GM19397 (cell line): ENCODE measurements around the gene CDKN1A.
"Not testable (repeated sequence)": the region's sequence is repeated elsewhere in the genome, so short reads cannot be mapped to it uniquely, and the experiment has no call there.

Experiments used
- ATAC-seq: cut with Tn5 transposase; IDR thresholded peaks from one replicate; pipeline ENCODE4 v1.9.1; 2021; ENCODE audit warnings: mild to moderate bottlenecking, moderate library complexity; ENCODE audit not compliant: unreplicated experiment

The CDKN1A gene

GRCh38 chr6:36694616-36695015, 16.1 kb downstream of the CDKN1A start:
- no peak for ATAC-seq

DNA sequence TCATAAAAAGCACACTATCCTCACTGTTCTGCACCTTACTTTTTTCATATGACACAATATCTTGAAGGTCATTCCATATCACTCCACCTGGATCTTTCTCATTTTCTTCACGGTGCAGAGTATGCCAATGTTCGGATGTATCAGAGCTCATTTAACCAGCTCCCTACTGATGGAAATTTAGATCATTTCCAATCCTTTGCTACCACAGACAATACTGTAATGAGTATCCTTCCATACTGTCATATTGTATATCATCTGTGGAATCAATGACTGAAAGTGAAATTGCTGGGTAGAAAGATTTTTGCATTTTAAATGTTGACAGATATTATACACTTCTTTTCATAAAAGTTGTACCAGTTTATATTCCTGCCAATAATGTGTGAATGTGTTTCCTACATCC, 16.9 kb downstream of the CDKN1A start:
- ATAC-seq = no peak

GRCh38 chr6:36697481-36697903, 19.0 kb downstream of the CDKN1A start, which contains the start of gene RAB44:
RAB44 (plus strand) TSS chr6:36697826; CDS start chr6:36704236, 6,410 bp downstream.
- ATAC-seq = no peak

DNA sequence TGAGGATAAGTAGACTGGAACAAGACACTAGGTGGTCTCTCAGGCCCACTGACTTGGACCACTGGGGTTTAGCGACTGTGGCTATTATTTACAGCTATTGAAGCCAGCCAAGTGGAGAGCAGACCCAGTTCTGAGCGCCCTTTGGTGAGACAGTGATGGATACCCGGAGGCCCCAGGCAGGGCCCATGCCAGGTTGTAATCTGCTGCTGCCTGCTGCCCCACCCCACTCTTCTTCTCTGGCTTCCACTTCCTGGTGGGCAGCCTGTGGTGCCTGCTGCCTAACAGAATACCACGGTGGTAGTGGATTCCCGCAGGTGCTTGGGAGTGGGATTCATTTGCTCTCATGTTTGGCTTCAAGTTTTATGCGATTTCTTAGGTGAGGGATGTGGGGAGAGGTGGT, 19.7 kb downstream of the CDKN1A start:
- no peak for ATAC-seq

DNA sequence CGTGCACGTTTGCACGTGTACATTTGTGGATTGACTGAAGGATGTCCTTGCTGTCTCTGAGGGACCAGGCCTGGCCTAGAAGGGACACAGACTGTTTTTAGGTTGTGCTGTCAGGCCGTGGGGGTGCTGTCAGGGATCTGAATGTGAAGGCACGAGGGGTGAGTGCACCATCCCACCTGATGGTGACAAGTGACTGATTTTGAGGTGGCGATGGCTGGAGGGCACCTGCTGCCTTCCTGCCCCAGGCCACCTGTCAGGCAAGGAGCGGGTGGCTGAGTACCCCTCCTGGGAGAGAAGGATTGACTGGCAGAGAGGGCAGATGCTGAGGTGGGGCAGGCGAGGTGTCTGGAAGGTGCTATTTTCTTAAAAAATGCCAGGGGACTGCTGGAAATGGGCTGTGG, 20.4 kb downstream of the CDKN1A start:
- no peak for ATAC-seq

GRCh38 chr6:36699348-36699747, 20.8 kb downstream of the CDKN1A start:
- ATAC-seq = no peak

- ATAC-seq = no peak
These were observed 21.7 kb downstream of the CDKN1A start for GRCh38 chr6:36700071-36700812.

DNA sequence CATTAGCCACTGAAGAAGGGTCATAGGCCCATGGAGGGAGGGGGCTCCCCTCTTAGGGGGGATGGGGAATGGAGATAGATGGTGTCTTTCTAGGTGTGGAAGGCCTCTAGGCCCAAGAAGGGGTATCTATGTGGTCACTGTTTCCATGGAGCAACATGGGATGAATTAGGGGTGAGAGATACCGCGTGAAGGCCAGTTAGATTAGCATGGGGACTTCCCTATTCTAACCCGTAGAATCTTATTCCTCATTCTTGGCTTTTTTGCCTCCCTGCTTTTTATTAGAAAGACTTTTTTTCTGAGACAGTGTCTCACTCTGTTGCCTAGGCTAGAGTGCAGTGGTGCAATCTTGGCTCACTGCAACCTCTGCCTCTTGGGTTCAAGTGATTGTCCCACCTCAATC, 22.3 kb downstream of the CDKN1A start:
- no peak for ATAC-seq

DNA sequence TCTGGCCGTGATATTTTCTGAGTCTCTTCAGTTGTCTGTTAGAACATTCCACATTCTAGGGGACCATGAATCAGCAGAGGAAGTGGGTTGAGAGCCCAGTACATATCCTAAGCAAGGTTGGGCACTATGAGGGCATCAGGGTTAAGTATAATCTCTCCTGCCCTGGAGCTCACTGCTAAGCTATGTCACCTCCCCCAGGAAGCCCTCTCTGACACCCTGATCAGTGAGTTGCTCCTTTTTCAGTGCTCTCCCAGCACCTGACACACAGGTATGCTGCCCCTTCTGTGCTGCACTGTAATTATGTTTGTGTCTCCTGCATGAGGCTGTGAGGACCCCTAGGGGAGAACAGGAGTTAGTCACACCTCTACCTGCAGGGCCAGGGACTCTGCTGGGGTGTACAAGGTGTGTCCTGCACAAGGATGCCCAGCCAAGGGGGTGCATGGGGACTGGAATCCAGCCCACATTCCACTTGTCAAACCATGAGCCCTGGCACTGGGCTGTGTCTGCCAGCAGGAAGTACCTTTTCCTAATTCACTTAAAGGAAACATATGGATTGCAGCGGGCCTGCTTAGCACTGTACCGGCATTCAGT, 23.0 kb downstream of the CDKN1A start:
- ATAC-seq = no peak

DNA sequence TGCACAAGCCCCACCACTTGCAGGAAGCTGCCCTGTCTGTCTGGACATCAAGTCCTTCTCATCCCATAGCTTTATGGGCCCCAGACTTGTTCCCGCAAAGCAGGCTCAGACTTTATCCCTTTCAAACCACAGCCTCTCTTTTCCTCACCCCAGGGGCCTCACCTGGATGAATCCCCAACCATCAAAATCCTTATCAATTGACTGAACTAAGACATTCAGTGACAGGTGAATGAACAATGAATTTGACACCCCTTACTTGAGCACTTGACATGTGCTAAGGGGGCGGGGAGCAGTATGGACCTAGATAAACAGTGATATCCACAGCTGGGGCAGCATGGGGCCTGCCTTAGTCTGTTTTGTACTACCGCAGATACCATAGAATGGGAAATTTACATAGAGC, 24.1 kb downstream of the CDKN1A start:
- no peak for ATAC-seq

- ATAC-seq = no peak
These were observed 24.6 kb downstream of the CDKN1A start for GRCh38 chr6:36703081-36703606.

- ATAC-seq = no peak
These were observed 25.5 kb downstream of the CDKN1A start for GRCh38 chr6:36703982-36704381.

- ATAC-seq = not testable (repeated sequence)
These were observed 26.6 kb downstream of the CDKN1A start for GRCh38 chr6:36704961-36705577.

- no peak for ATAC-seq
These were observed 27.8 kb downstream of the CDKN1A start for GRCh38 chr6:36706339-36706738.

GRCh38 chr6:36712816-36713215, 34.3 kb downstream of the CDKN1A start:
- ATAC-seq = no peak

- no peak for ATAC-seq
These were observed 35.3 kb downstream of the CDKN1A start for GRCh38 chr6:36713846-36714245.

DNA sequence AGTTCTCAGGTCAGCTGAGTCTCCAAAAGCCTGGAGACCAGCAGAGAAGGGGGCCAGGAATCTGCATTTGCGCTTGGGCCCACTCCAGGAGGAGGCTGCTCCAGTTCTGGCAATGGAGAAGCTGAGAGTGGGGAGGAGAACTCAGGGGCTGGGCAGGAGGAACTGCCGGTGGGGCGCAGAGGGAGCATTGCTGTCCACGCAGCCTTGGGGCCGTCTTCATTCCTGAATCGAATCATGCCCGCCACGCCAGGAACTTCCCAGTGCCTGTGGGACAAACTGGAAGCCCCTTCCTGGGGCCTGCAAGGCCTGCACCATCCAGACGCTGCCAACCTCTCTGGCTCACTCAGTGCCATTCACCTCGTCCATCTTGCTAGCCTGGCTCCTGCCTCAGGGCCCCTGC, 36.0 kb downstream of the CDKN1A start:
- ATAC-seq = no peak

DNA sequence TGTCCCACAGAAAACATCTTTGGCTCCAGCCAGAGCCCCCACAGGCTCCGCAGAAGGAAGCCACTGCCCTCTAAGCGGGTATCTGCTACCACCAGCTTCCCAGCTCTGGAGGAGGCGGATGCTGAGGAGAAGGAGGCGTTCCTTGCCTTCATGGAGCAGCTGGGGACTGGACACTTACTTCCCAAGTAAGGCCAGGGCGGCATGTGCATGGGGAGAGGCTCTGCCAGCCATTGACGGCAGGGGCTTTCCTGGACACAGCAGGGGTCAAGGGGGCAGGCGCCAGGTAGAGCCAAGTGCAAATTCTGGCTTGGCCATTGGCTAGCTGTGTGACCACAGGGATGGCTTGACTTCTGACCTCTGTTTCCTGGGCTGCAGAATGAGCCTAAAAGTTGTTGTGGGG, 37.0 kb downstream of the CDKN1A start:
- no peak for ATAC-seq

DNA sequence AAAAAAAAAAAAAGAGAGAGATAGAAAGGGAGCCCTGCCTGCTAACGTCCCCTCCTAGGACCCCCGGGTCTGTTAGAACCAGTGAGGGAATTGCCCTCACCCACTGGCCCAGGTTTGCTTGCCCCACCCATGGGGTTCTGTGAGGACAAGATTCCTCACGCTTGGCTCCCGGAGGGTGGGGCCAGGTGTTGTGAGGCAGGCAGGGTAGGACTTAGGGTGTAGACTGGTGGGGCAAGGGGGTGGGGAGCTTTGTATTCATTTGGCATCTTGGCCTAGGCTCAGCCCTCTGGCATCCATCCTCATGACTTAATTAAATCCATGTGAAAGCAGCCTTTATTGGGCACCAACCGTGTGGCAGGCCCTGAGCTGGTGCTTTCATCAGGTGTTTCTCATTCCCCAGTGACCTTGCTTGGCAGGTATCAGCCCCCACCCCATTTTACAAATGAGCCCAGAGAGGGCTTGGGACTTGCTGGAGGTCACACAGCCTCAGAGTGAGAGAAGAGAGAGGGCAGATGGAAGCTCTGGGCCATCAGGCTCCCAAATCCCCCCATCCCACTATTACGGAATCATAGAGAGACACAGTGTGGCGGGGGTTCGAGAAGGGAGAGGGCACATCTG, 38.1 kb downstream of the CDKN1A start:
- no peak for ATAC-seq

GRCh38 chr6:36717231-36717825, 38.8 kb downstream of the CDKN1A start:
- ATAC-seq = no peak

DNA sequence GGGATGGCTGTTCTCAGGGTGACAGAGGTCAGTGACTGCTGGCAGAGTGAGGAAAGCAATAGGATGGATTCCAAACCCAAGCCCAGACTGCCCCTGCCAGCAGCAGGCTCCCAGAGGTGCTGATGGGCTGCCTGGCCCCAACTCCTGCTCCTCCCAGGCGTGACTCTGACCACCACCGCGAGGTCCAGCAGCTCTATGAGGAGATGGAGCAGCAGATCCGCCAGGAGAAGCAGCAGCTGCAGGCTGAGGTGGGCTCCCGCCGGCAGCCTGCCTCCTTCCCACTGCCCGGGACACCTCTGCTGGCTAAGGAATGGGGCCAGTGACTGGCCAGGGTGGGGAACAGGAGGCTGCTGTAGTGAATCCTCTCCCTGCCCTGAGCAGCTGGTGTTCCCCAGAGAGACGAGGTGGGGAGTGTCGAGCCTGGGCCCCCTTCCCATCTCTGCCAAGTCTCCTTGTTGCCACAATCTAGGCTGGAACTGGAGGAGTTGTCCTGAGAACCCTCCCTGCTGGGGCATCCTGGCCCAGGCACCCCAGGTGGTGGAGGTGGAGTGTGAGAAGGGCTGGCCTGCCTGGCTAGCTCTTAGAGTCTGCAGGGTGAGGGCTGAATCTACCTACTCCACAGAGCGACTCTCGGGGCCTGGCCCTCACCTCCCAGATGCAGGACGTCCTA, 39.5 kb downstream of the CDKN1A start:
- no peak for ATAC-seq
